ENCODE measurements around the gene CNOT3. TPM values are rescaled to one million over a fixed set of nuclear protein-coding genes. Genes with fewer than 3 reads are reported as not detected.

The CNOT3 gene
- total RNA-seq, 1 donor from 2014 or later, result 72.9 TPM

- H3K36me3 Mint-ChIP-seq, result peaks cover 8% of the 10 kb centered on the region
- DNase-seq (ENCODE audit: extremely low spot score, unreplicated experiment), result no peak
These were observed 50.8 kb downstream of the CNOT3 start for GRCh38 chr19:54188215-54188871.

DNA sequence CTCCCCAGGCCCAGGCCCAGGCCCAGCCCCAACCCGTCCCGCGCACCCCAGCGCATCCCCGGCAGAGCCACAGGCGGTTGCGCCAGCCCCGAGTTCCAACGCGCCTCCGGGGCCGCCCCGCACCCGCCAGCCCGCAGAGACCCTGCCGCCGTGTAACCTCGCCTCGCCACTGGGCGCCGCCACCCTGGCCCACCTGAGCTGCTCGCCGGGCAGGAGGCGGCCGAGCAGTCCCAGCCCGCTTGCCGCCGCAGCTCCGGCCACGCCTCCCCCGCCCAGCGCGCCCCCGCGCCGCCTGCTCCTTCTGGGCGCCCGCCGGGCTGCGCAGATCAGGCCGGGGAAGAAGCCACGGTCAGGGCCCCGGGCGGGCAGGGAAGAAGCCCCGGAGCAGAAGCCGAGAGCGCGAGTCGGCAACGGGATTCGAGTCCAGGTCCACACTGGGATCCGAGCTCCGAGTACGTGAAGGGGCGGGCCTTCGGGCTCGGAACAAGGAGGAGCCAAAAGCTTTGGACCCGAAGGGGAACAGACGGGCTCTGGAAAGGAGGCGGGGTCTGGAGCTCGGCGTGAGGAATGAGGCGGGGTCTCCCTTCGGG is 51.7 kb downstream of the CNOT3 start, which contains the start of gene MBOAT7:
Gene MBOAT7 (minus strand): TSS at position 436 of the 590 bp plus-strand sequence. CDS start 1,072 bp downstream, outside the sequence.
- peaks cover 7% of the 10 kb centered on the region for H3K4me1 Mint-ChIP-seq (ENCODE audit: unreplicated experiment)

More at GRCh38 chr19:54188215-54188871, 50.8 kb downstream of the CNOT3 start:
- peak overlapping the region; percentile 90 for H3K4me3 Mint-ChIP-seq
- peak overlapping the region; percentile 84 for H3K27ac Mint-ChIP-seq
- TF ChIP-seq, protein P1, sequence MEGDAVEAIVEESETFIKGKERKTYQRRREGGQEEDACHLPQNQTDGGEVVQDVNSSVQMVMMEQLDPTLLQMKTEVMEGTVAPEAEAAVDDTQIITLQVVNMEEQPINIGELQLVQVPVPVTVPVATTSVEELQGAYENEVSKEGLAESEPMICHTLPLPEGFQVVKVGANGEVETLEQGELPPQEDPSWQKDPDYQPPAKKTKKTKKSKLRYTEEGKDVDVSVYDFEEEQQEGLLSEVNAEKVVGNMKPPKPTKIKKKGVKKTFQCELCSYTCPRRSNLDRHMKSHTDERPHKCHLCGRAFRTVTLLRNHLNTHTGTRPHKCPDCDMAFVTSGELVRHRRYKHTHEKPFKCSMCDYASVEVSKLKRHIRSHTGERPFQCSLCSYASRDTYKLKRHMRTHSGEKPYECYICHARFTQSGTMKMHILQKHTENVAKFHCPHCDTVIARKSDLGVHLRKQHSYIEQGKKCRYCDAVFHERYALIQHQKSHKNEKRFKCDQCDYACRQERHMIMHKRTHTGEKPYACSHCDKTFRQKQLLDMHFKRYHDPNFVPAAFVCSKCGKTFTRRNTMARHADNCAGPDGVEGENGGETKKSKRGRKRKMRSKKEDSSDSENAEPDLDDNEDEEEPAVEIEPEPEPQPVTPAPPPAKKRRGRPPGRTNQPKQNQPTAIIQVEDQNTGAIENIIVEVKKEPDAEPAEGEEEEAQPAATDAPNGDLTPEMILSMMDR (conservative IDR thresholded peaks at IDR 0.05), result no peak
- H3K27me3 Mint-ChIP-seq, result no peaks in the 10 kb centered on the region
- no peaks in the 10 kb centered on the region for H3K9me3 Mint-ChIP-seq
- peaks cover 7% of the 10 kb centered on the region for H3K4me1 Mint-ChIP-seq (ENCODE audit: unreplicated experiment)

GRCh38 chr19:54189735-54190502 is 52.4 kb downstream of the CNOT3 start:
- TF ChIP-seq, protein P1 (conservative IDR thresholded peaks at IDR 0.05), result no peak
- Mint-ChIP-seq H3K36me3 (peaks cover 8% of the 10 kb centered on the region), H3K27ac (peak overlapping the region; percentile 100), H3K27me3 (no peaks in the 10 kb centered on the region), H3K4me3 (peak overlapping the region; percentile 97), H3K4me1 (ENCODE audit: unreplicated experiment) (peaks cover 7% of the 10 kb centered on the region), H3K9me3 (no peaks in the 10 kb centered on the region)
- peak; percentile 99 for DNase-seq (ENCODE audit: extremely low spot score, unreplicated experiment)

More for the DNA sequence above, 51.7 kb downstream of the CNOT3 start, which contains the start of gene MBOAT7:
- TF ChIP-seq, protein P1 (conservative IDR thresholded peaks at IDR 0.05), result peak; percentile 44
- peak within 1 kb of the TSS; percentile 97 for H3K4me3 Mint-ChIP-seq
- H3K27ac Mint-ChIP-seq, result peak within 1 kb of the TSS; percentile 100
- no peaks in the 10 kb centered on the region for H3K9me3 Mint-ChIP-seq
- H3K27me3 Mint-ChIP-seq, result no peaks in the 10 kb centered on the region
- no peak for DNase-seq (ENCODE audit: extremely low spot score, unreplicated experiment)
- peaks cover 8% of the 10 kb centered on the region for H3K36me3 Mint-ChIP-seq

DNA sequence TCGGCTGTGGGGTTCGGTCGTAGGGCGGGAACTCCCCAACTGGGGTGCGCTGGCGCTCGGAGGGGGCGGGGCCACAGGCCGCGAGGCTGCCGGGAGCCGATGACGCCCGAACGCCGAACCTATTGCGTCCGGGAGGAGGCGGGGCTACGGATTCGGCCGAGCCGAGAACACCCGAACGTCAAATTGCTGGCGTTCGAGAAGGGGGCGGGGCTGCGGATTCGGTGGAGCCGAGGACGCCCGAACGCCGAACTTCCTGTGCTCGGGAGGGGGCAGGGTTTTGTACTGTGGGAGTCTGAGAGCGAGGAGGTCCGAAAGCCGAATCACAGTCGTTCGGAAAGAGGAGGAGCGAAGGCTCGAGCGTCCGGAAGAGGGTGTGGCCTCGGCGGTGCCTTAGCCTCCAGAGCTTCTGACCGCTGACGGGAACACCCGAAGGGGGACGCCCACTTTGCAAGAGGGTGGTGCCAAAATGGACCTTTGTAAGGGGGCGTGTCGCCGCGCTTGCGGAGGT is 53.0 kb downstream of the CNOT3 start:
- Mint-ChIP-seq H3K4me3 (peak overlapping the region; percentile 97), H3K9me3 (no peaks in the 10 kb centered on the region), H3K4me1 (ENCODE audit: unreplicated experiment) (peaks cover 7% of the 10 kb centered on the region), H3K27ac (peak overlapping the region; percentile 100), H3K36me3 (peaks cover 7% of the 10 kb centered on the region), H3K27me3 (no peaks in the 10 kb centered on the region)
- TF ChIP-seq, protein P1 (conservative IDR thresholded peaks at IDR 0.05), result no peak
- DNase-seq (ENCODE audit: extremely low spot score, unreplicated experiment), result peak; percentile 99

- DNase-seq (ENCODE audit: extremely low spot score, unreplicated experiment), result peak; percentile 93
- TF ChIP-seq, protein P1 (conservative IDR thresholded peaks at IDR 0.05), result no peak
- Mint-ChIP-seq H3K36me3 (peaks cover 8% of the 10 kb centered on the region), H3K27me3 (no peaks in the 10 kb centered on the region), H3K4me3 (peak within 1 kb of the TSS; percentile 97), H3K27ac (peak within 1 kb of the TSS; percentile 100), H3K4me1 (ENCODE audit: unreplicated experiment) (peaks cover 7% of the 10 kb centered on the region), H3K9me3 (no peaks in the 10 kb centered on the region)
These were observed 53.6 kb downstream of the CNOT3 start, which contains the start of gene TSEN34 for GRCh38 chr19:54191011-54191810. TSS of gene TSEN34 (plus strand) at chr19:54191308. CDS start at chr19:54191365, 57 bp downstream.

All from type B pancreatic cell (in vitro differentiated cells).